SU-DHL-6 (cell line): ENCODE measurements around the gene TROAP.
A peak's percentile ranks its signal among the peaks of the same experiment; 100 is the strongest.

Experiments used
- H2AFZ ChIP-seq: fragments of 200-600 bp; sonication (generic); 2 replicates; pipeline ENCODE4 v1.6.1; 2014; ENCODE audit warnings: low read depth, mild to moderate bottlenecking, moderate library complexity, mixed read lengths, antibody characterized with exemption, low read length; ENCODE audit not compliant: severe bottlenecking
- H3F3A ChIP-seq: fragments of 200-600 bp; shearing (Covaris generic); 2 replicates; pipeline ENCODE4 v1.6.0; 2016; ENCODE audit warnings: antibody characterized with exemption, mild to moderate bottlenecking; ENCODE audit not compliant: insufficient read depth
- H3K27ac ChIP-seq: fragments of 200-600 bp; sonication (generic); 2 replicates; pipeline ENCODE4 v1.5.1; 2016; ENCODE audit warnings: low read depth, mild to moderate bottlenecking, low read length, moderate library complexity, mixed read lengths
- H3K27me3 ChIP-seq: fragments of 200-600 bp; sonication (generic), shearing (Covaris generic); 2 replicates; pipeline ENCODE4 v1.6.0; 2014; ENCODE audit warnings: mild to moderate bottlenecking, low read length
- H3K36me3 ChIP-seq: fragments of 200-600 bp; sonication (generic); 2 replicates; pipeline ENCODE4 v1.6.1; 2014; ENCODE audit warnings: mild to moderate bottlenecking, low read length, mixed read lengths
- H3K4me2 ChIP-seq: fragments of 300-600, 200-600 bp; shearing (Covaris generic), sonication (generic); 2 replicates; pipeline ENCODE4 v1.6.0; 2014; ENCODE audit warnings: low read length, low read depth, mild to moderate bottlenecking; ENCODE audit not compliant: poor library complexity, severe bottlenecking
- H3K4me3 ChIP-seq: fragments of 200-600 bp; sonication (generic); 2 replicates; pipeline ENCODE4 v1.5.1; 2014; ENCODE audit warnings: antibody characterized with exemption, low read length, mild to moderate bottlenecking, mixed read lengths; ENCODE audit not compliant: insufficient read depth, poor library complexity, severe bottlenecking
- H3K79me2 ChIP-seq: fragments of 200-600 bp; sonication (generic); 2 replicates; pipeline ENCODE4 v1.6.1; 2014; ENCODE audit warnings: mild to moderate bottlenecking, low read length, moderate library complexity; ENCODE audit not compliant: insufficient read depth
- H3K9ac ChIP-seq: fragments of 200-600 bp; sonication (generic); 2 replicates; pipeline ENCODE4 v1.7.0; 2014; ENCODE audit warnings: mild to moderate bottlenecking, low read length
- H3K9me2 ChIP-seq: fragments of 200-600 bp; sonication (generic); replicated peaks from 2 replicates; pipeline ENCODE4 v1.6.1; 2014; ENCODE audit warnings: low read length; ENCODE audit not compliant: insufficient read depth
- H3K9me3 ChIP-seq: fragments of 200-600 bp; sonication (generic); 2 replicates; pipeline ENCODE4 v1.6.1; 2014; ENCODE audit warnings: low read length, mixed read lengths; ENCODE audit not compliant: insufficient read depth
- H4K20me1 ChIP-seq: fragments of 200-600 bp; sonication (generic); 2 replicates; pipeline ENCODE4 v1.6.1; 2014; ENCODE audit warnings: low read depth, mild to moderate bottlenecking, antibody characterized with exemption, low read length, moderate library complexity, mixed read lengths
- EZH2phosphoT487 ChIP-seq: fragments of 200-600 bp; sonication (generic), shearing (Covaris generic); conservative IDR thresholded peaks from 2 replicates; pipeline ENCODE4 v1.6.1; 2018; ENCODE audit warnings: mild to moderate bottlenecking, antibody characterized with exemption, low read length, moderate library complexity, mixed read lengths
- TF ChIP-seq, protein P1 (sequence below): fragments of 200-600 bp; sonication (generic); IDR thresholded peaks from one replicate; pipeline ENCODE4 v1.5.1; 2017; ENCODE audit warnings: antibody characterized with exemption, mild to moderate bottlenecking, low read length, moderate library complexity; ENCODE audit not compliant: insufficient read depth, poor library complexity, severe bottlenecking

The TROAP gene

GRCh38 chr12:49296836-49297694, 26.0 kb upstream of the TROAP start:
- Histone ChIP-seq H3K9ac (peak overlapping the region; percentile 37), H3K27me3 (no peaks in the 10 kb centered on the region)
- TF ChIP-seq, protein P1, sequence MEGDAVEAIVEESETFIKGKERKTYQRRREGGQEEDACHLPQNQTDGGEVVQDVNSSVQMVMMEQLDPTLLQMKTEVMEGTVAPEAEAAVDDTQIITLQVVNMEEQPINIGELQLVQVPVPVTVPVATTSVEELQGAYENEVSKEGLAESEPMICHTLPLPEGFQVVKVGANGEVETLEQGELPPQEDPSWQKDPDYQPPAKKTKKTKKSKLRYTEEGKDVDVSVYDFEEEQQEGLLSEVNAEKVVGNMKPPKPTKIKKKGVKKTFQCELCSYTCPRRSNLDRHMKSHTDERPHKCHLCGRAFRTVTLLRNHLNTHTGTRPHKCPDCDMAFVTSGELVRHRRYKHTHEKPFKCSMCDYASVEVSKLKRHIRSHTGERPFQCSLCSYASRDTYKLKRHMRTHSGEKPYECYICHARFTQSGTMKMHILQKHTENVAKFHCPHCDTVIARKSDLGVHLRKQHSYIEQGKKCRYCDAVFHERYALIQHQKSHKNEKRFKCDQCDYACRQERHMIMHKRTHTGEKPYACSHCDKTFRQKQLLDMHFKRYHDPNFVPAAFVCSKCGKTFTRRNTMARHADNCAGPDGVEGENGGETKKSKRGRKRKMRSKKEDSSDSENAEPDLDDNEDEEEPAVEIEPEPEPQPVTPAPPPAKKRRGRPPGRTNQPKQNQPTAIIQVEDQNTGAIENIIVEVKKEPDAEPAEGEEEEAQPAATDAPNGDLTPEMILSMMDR: peak; percentile 34
- no peak for TF ChIP-seq EZH2phosphoT487

GRCh38 chr12:49297695-49298060, 25.4 kb upstream of the TROAP start:
- Histone ChIP-seq H3K4me2 (peak overlapping the region; percentile 68), H3K9me2 (no peaks in the 10 kb centered on the region), H2AFZ (no peak overlapping the region), H3K27ac (no peak overlapping the region), H3K9ac (no peak overlapping the region), H3K27me3 (no peaks in the 10 kb centered on the region), H3K4me3 (no peak overlapping the region), H3K36me3 (no peaks in the 10 kb centered on the region), H3K9me3 (no peaks in the 10 kb centered on the region), H4K20me1 (no peaks in the 10 kb centered on the region), H3K79me2 (no peaks in the 10 kb centered on the region), H3F3A (no peaks in the 10 kb centered on the region)
- TF ChIP-seq EZH2phosphoT487: no peak
- TF ChIP-seq, protein P1: no peak

More at GRCh38 chr12:49296836-49297694, 26.0 kb upstream of the TROAP start:
- Histone ChIP-seq H3K27ac (no peak overlapping the region), H3F3A (no peaks in the 10 kb centered on the region), H3K79me2 (no peaks in the 10 kb centered on the region), H4K20me1 (no peaks in the 10 kb centered on the region), H3K36me3 (no peaks in the 10 kb centered on the region), H3K4me3 (peak overlapping the region; percentile 49), H3K9me3 (no peaks in the 10 kb centered on the region), H3K4me2 (peak overlapping the region; percentile 68), H2AFZ (peak overlapping the region; percentile 71), H3K9me2 (no peaks in the 10 kb centered on the region)

DNA sequence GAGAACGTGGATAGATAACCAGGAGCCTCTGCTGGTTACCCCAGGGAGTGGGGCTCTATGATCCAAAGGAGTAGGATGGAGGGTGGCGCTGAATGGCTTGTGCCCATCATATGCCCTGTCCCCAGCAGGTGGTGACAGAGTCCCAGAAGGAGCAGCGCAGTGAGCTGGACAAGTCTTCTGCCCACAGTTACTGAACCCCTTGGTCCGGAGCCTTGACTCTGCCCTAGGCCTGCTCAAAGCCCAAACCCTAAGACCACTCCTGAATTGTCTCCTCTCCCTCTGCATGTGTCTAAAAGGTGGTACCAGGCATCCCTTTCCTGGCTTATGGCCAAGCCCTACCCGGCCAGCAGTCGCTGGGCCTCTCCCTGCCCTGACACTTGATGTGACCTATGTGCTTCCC, 24.9 kb upstream of the TROAP start:
- H3K27me3 ChIP-seq: no peaks in the 10 kb centered on the region
- H2AFZ ChIP-seq: no peak overlapping the region
- H3K36me3 ChIP-seq: no peaks in the 10 kb centered on the region
- no peaks in the 10 kb centered on the region for H3F3A ChIP-seq
- no peaks in the 10 kb centered on the region for H3K9me3 ChIP-seq
- H3K27ac ChIP-seq: no peak overlapping the region
- no peak overlapping the region for H3K9ac ChIP-seq
- no peaks in the 10 kb centered on the region for H3K9me2 ChIP-seq
- H3K79me2 ChIP-seq: no peaks in the 10 kb centered on the region
- H3K4me3 ChIP-seq: no peak overlapping the region
- no peaks in the 10 kb centered on the region for H4K20me1 ChIP-seq
- no peak overlapping the region for H3K4me2 ChIP-seq
- no peak for TF ChIP-seq EZH2phosphoT487
- TF ChIP-seq, protein P1: no peak
